Fibroblast of skin of right quadriceps (primary cell): ENCODE measurements around the gene RNF13.
"Not testable (repeated sequence)": the region's sequence is repeated elsewhere in the genome, so short reads cannot be mapped to it uniquely, and the experiment has no call there.

ENCODE experiments used
- DNase-seq: peaks from one replicate; pipeline ENCODE4 v3.0.0-alpha.2; 2013

The RNF13 gene

GRCh38 chr3:149959443-149959842 is 146.4 kb downstream of the RNF13 start:
- no peak for DNase-seq

- DNase-seq: no peak
These were observed 150.5 kb downstream of the RNF13 start for GRCh38 chr3:149963485-149963884.

GRCh38 chr3:149964291-149964690 is 151.3 kb downstream of the RNF13 start:
- DNase-seq: peak; percentile 21

GRCh38 chr3:149965278-149965677 is 152.3 kb downstream of the RNF13 start:
- DNase-seq: peak; percentile 47

- DNase-seq: peak; percentile 69
These were observed 154.2 kb downstream of the RNF13 start for GRCh38 chr3:149967086-149967685.

GRCh38 chr3:149968216-149968615 is 155.2 kb downstream of the RNF13 start:
- DNase-seq: peak; percentile 41

- DNase-seq: peak; percentile 89
These were observed 156.3 kb downstream of the RNF13 start for GRCh38 chr3:149969110-149969939.

- DNase-seq: peak; percentile 86
These were observed 157.1 kb downstream of the RNF13 start for GRCh38 chr3:149969940-149970715.

GRCh38 chr3:149970716-149971402 is 157.8 kb downstream of the RNF13 start, which contains the start of gene PFN2:
PFN2 (minus strand) TSS chr3:149970895; CDS start chr3:149970856, 39 bp downstream.
- peak; percentile 93 for DNase-seq

- DNase-seq: no peak
These were observed 158.5 kb downstream of the RNF13 start for GRCh38 chr3:149971403-149972075.

GRCh38 chr3:149975919-149976318 is 162.9 kb downstream of the RNF13 start:
- no peak for DNase-seq

GRCh38 chr3:149977386-149977785 is 164.4 kb downstream of the RNF13 start:
- peak; percentile 57 for DNase-seq

GRCh38 chr3:149981979-149982378 is 169.0 kb downstream of the RNF13 start:
- DNase-seq: not testable (repeated sequence)

- not testable (repeated sequence) for DNase-seq
These were observed 170.0 kb downstream of the RNF13 start for GRCh38 chr3:149983053-149983452.

- no peak for DNase-seq
These were observed 170.6 kb downstream of the RNF13 start for GRCh38 chr3:149983628-149984027.

GRCh38 chr3:149989307-149989706 is 176.3 kb downstream of the RNF13 start:
- DNase-seq: no peak

- DNase-seq: peak; percentile 69
These were observed 177.5 kb downstream of the RNF13 start for GRCh38 chr3:149990423-149990948.

GRCh38 chr3:149992416-149993058 is 179.5 kb downstream of the RNF13 start:
- DNase-seq: no peak

- DNase-seq: no peak
These were observed 185.9 kb downstream of the RNF13 start for GRCh38 chr3:149998946-149999345.

- no peak for DNase-seq
These were observed 186.4 kb downstream of the RNF13 start for GRCh38 chr3:149999421-149999820.

GRCh38 chr3:150000641-150001040 is 187.6 kb downstream of the RNF13 start:
- peak; percentile 44 for DNase-seq
